Fibroblast of skin of right biceps (primary cell): Measurements from ENCODE around the gene DOCK1.

Experiments
- DNase-seq: peaks from one replicate; pipeline ENCODE4 v3.0.0-alpha.2; 2013

Gene DOCK1

GRCh38 chr10:127092916-127093315 lies 187.7 kb downstream of the DOCK1 start:
- DNase-seq = no peak

- no peak for DNase-seq
Measured at GRCh38 chr10:127094984-127095383, 189.8 kb downstream of the DOCK1 start.

- DNase-seq = no peak
Measured at GRCh38 chr10:127100983-127101615, 195.9 kb downstream of the DOCK1 start.

GRCh38 chr10:127102176-127102575 lies 196.9 kb downstream of the DOCK1 start:
- no peak for DNase-seq

- DNase-seq = no peak
Measured at GRCh38 chr10:127115100-127115499, 209.9 kb downstream of the DOCK1 start.

GRCh38 chr10:127117125-127117524 lies 211.9 kb downstream of the DOCK1 start:
- DNase-seq = peak; percentile 62

- no peak for DNase-seq
Measured at GRCh38 chr10:127118034-127118433, 212.8 kb downstream of the DOCK1 start.

GRCh38 chr10:127119936-127120335 lies 214.7 kb downstream of the DOCK1 start:
- no peak for DNase-seq

- DNase-seq = no peak
Measured at GRCh38 chr10:127122831-127123230, 217.6 kb downstream of the DOCK1 start.

- peak; percentile 6 for DNase-seq
Measured at GRCh38 chr10:127123626-127124025, 218.4 kb downstream of the DOCK1 start.

- DNase-seq = no peak
Measured at GRCh38 chr10:127125331-127125730, 220.1 kb downstream of the DOCK1 start.

- DNase-seq = no peak
Measured at GRCh38 chr10:127127822-127128221, 222.6 kb downstream of the DOCK1 start.

GRCh38 chr10:127129104-127129503 lies 223.9 kb downstream of the DOCK1 start:
- DNase-seq = no peak

GRCh38 chr10:127132451-127132850 lies 227.2 kb downstream of the DOCK1 start:
- no peak for DNase-seq

- no peak for DNase-seq
Measured at GRCh38 chr10:127133225-127133624, 228.0 kb downstream of the DOCK1 start.

GRCh38 chr10:127133672-127134500 lies 228.7 kb downstream of the DOCK1 start:
- no peak for DNase-seq

GRCh38 chr10:127135844-127136577 lies 230.8 kb downstream of the DOCK1 start:
- DNase-seq = no peak

- no peak for DNase-seq
Measured at GRCh38 chr10:127137391-127137790, 232.2 kb downstream of the DOCK1 start.

GRCh38 chr10:127142136-127142535 lies 236.9 kb downstream of the DOCK1 start:
- no peak for DNase-seq

- DNase-seq = no peak
Measured at GRCh38 chr10:127142856-127143255, 237.6 kb downstream of the DOCK1 start.

- peak; percentile 90 for DNase-seq
Measured at GRCh38 chr10:127145173-127145572, 239.9 kb downstream of the DOCK1 start.

- DNase-seq = no peak
Measured at GRCh38 chr10:127146661-127147060, 241.4 kb downstream of the DOCK1 start.

- peak; percentile 94 for DNase-seq
Measured at GRCh38 chr10:127148066-127148932, 243.1 kb downstream of the DOCK1 start.
